Neuronal stem cell (in vitro differentiated cells): ENCODE measurements around the gene PITPNM3.

Source experiments
- DNase-seq: peaks from one replicate; pipeline ENCODE4 v3.0.0-alpha.2; 2013; ENCODE audit warnings: low spot score
- H2AFZ ChIP-seq: one replicate; pipeline ENCODE4 v1.6.1; 2013; ENCODE audit warnings: mild to moderate bottlenecking, low read length, inconsistent platforms
- H2AK5ac ChIP-seq: 2 replicates; pipeline ENCODE4 v1.6.1; 2013; ENCODE audit warnings: low read depth, mild to moderate bottlenecking, inconsistent platforms, low read length, moderate library complexity, mixed read lengths
- H2BK120ac ChIP-seq: 2 replicates; pipeline ENCODE4 v1.6.1; 2013; ENCODE audit warnings: low read depth, mild to moderate bottlenecking, inconsistent platforms, low read length, moderate library complexity, mixed read lengths
- H2BK12ac ChIP-seq: one replicate; pipeline ENCODE4 v1.6.1; 2013; ENCODE audit warnings: low read length, inconsistent platforms
- H2BK15ac ChIP-seq: 2 replicates; pipeline ENCODE4 v1.6.1; 2013; ENCODE audit warnings: mild to moderate bottlenecking, low read length, inconsistent platforms, mixed read lengths
- H2BK5ac ChIP-seq: one replicate; pipeline ENCODE4 v1.6.1; 2013; ENCODE audit warnings: inconsistent platforms, mild to moderate bottlenecking, low read length, moderate library complexity
- H3K14ac ChIP-seq: one replicate; pipeline ENCODE4 v1.6.1; 2013; ENCODE audit warnings: low read length, inconsistent platforms
- H3K18ac ChIP-seq: 2 replicates; pipeline ENCODE4 v1.6.1; 2013; ENCODE audit warnings: low read length, inconsistent platforms
- H3K23ac ChIP-seq: 2 replicates; pipeline ENCODE4 v1.6.1; 2013; ENCODE audit warnings: low read depth, mild to moderate bottlenecking, mixed read lengths, low read length, inconsistent platforms; ENCODE audit not compliant: poor library complexity
- H3K27ac ChIP-seq: replicated peaks from 3 replicates; pipeline ENCODE4 v1.5.1; 2013; ENCODE audit warnings: low read length, inconsistent platforms
- H3K27me3 ChIP-seq, 3 experiments: 2 replicates each; pipeline ENCODE4 v1.6.1; 2013; ENCODE audit warnings: low read length in 3 of 3, mild to moderate bottlenecking in 2 of 3, inconsistent platforms in 1 of 3, low read depth in 1 of 3, mixed read lengths in 1 of 3, moderate library complexity in 1 of 3; ENCODE audit not compliant: control insufficient read depth in 3 of 3, insufficient read depth in 3 of 3
- H3K36me3 ChIP-seq, 2 donors: replicated peaks in 1 of 2; 2 replicates each; pipeline ENCODE4 v1.6.1; 2013; ENCODE audit warnings: low read length in 2 of 2; ENCODE audit not compliant: control insufficient read depth in 2 of 2, insufficient read depth in 2 of 2
- H3K4ac ChIP-seq: 2 replicates; pipeline ENCODE4 v1.6.1; 2013; ENCODE audit warnings: inconsistent platforms, mild to moderate bottlenecking, low read length, moderate library complexity
- H3K4me1 ChIP-seq, 2 donors: 1 replicate in 1 of 2; 2 replicates in 1 of 2; pipeline ENCODE4 v1.6.1; 2013; ENCODE audit warnings: low read length in 2 of 2, low read depth in 1 of 2; ENCODE audit not compliant: control insufficient read depth in 2 of 2, insufficient read depth in 1 of 2
- H3K4me2 ChIP-seq: one replicate; pipeline ENCODE4 v1.6.1; 2013; ENCODE audit warnings: mild to moderate bottlenecking, low read length, inconsistent platforms; ENCODE audit not compliant: insufficient read depth, poor library complexity, severe bottlenecking
- H3K4me3 ChIP-seq, 2 donors: 2 replicates each; pipeline ENCODE4 v1.5.1; 2013; ENCODE audit warnings: low read length in 2 of 2, mild to moderate bottlenecking in 2 of 2, inconsistent platforms in 1 of 2, moderate library complexity in 1 of 2
- H3K79me1 ChIP-seq: one replicate; pipeline ENCODE4 v1.6.1; 2013; ENCODE audit warnings: low read depth, mild to moderate bottlenecking, inconsistent platforms, low read length, moderate library complexity
- H3K9ac ChIP-seq: one replicate; pipeline ENCODE4 v1.6.1; 2013; ENCODE audit warnings: mild to moderate bottlenecking, low read depth, low read length, inconsistent platforms; ENCODE audit not compliant: poor library complexity
- H3K9me3 ChIP-seq, 2 donors: replicated peaks in 1 of 2; 2 replicates each; pipeline versions ENCODE3 to v1.6.1; 2013; ENCODE audit warnings: low read length in 2 of 2, mild to moderate bottlenecking in 2 of 2, inconsistent platforms in 1 of 2, low read depth in 1 of 2, mixed read lengths in 1 of 2, moderate library complexity in 1 of 2; ENCODE audit not compliant: control insufficient read depth in 2 of 2, insufficient read depth in 1 of 2
- H4K8ac ChIP-seq: one replicate; pipeline ENCODE4 v1.6.1; 2013; ENCODE audit warnings: low read depth, mild to moderate bottlenecking, inconsistent platforms, low read length, moderate library complexity
- H4K91ac ChIP-seq: one replicate; pipeline ENCODE4 v1.6.1; 2013; ENCODE audit warnings: low read length, low read depth, mild to moderate bottlenecking, inconsistent platforms; ENCODE audit not compliant: poor library complexity
- WGBS, 2 donors: extraction: QIAGEN DNeasy Blood & Tissue Kit; methylation state at CpG; one replicate each; pipeline ENCODE4 v1.1.7; 2013; ENCODE audit warnings: missing lambda C conversion rate in 2 of 2, mixed read lengths in 1 of 2; ENCODE audit not compliant: insufficient read length in 2 of 2, insufficient replicate concordance in 1 of 2; ENCODE audit errors: extremely low coverage in 2 of 2; 5-methylcytosine and 5-hydroxymethylcytosine counted together

PITPNM3 gene

GRCh38 chr17:6551356-6551755 lies 5.0 kb downstream of the PITPNM3 start:
- WGBS, 2 donors: no CpG with 5 or more reads among the region's 5 CpGs

GRCh38 chr17:6549384-6550036 lies 6.8 kb downstream of the PITPNM3 start:
- Histone ChIP-seq H2BK15ac (no peak overlapping the region), H2BK120ac (no peak overlapping the region), H3K9ac (no peak overlapping the region), H3K14ac (peak overlapping the region; percentile 6), H4K91ac (no peak overlapping the region), H4K8ac (no peak overlapping the region), H3K27me3 (peaks cover 0 to 9% (median 3%) of the 10 kb centered on the region in 3 experiments), H3K4me1 (peaks cover 0 to 11% of the 10 kb centered on the region in 2 donors), H3K36me3 (no peaks in the 10 kb centered on the region), H3K4ac (no peak overlapping the region), H2AK5ac (peak overlapping the region; percentile 11), H3K27ac (no peak overlapping the region), H3K79me1 (no peaks in the 10 kb centered on the region), H3K4me2 (no peak overlapping the region), H3K18ac (no peak overlapping the region), H3K4me3 (no peak overlapping the region), H2AFZ (no peak overlapping the region), H3K23ac (no peak overlapping the region), H2BK12ac (no peak overlapping the region), H2BK5ac (no peak overlapping the region), H3K9me3 (no peaks in the 10 kb centered on the region)
- no CpG with 5 or more reads among the region's 9 CpGs for WGBS, 2 donors
- no peak for DNase-seq

More at GRCh38 chr17:6551356-6551755, 5.0 kb downstream of the PITPNM3 start:
- H2BK15ac ChIP-seq: no peak overlapping the region
- no peaks in the 10 kb centered on the region for H3K79me1 ChIP-seq
- no peak overlapping the region for H3K4ac ChIP-seq
- no peak overlapping the region for H2AK5ac ChIP-seq
- no peak overlapping the region for H3K18ac ChIP-seq
- no peak overlapping the region for H3K4me2 ChIP-seq
- no peak overlapping the region for H3K9ac ChIP-seq
- H3K4me1 ChIP-seq: peaks cover 9 to 15% of the 10 kb centered on the region in 2 donors
- no peaks in the 10 kb centered on the region for H3K9me3 ChIP-seq
- no peak overlapping the region for H2BK12ac ChIP-seq
- H3K27ac ChIP-seq: no peak overlapping the region
- no peaks in the 10 kb centered on the region for H3K36me3 ChIP-seq
- H3K14ac ChIP-seq: no peak overlapping the region
- H4K8ac ChIP-seq: no peak overlapping the region
- H3K23ac ChIP-seq: no peak overlapping the region
- H2BK5ac ChIP-seq: no peak overlapping the region
- no peak overlapping the region for H4K91ac ChIP-seq
- no peak for DNase-seq
- H3K27me3 ChIP-seq: peaks cover 6 to 24% (median 19%) of the 10 kb centered on the region in 3 experiments
- no peak overlapping the region for H2BK120ac ChIP-seq
- H3K4me3 ChIP-seq: no peak overlapping the region
- H2AFZ ChIP-seq: no peak overlapping the region

GRCh38 chr17:6548578-6549330 lies 7.6 kb downstream of the PITPNM3 start:
- H2BK5ac ChIP-seq: no peak overlapping the region
- H3K79me1 ChIP-seq: no peaks in the 10 kb centered on the region
- H4K91ac ChIP-seq: no peak overlapping the region
- peaks cover 0 to 1% (median 0%) of the 10 kb centered on the region in 3 experiments for H3K27me3 ChIP-seq
- H2BK15ac ChIP-seq: no peak overlapping the region
- H3K4me1 ChIP-seq: peaks cover 0 to 11% of the 10 kb centered on the region in 2 donors
- no peak overlapping the region for H3K9ac ChIP-seq
- no peak overlapping the region for H3K23ac ChIP-seq
- WGBS, 2 donors: no CpG with 5 or more reads among the region's 11 CpGs
- H2BK12ac ChIP-seq: no peak overlapping the region
- H3K4me3 ChIP-seq: no peak overlapping the region
- peak overlapping the region; percentile 11 for H2AK5ac ChIP-seq
- no peak overlapping the region for H4K8ac ChIP-seq
- H3K4ac ChIP-seq: no peak overlapping the region
- no peak for DNase-seq
- H3K14ac ChIP-seq: peak overlapping the region; percentile 6
- no peak overlapping the region for H3K4me2 ChIP-seq
- H3K27ac ChIP-seq: no peak overlapping the region
- no peak overlapping the region for H2AFZ ChIP-seq
- H3K36me3 ChIP-seq: no peaks in the 10 kb centered on the region
- no peaks in the 10 kb centered on the region for H3K9me3 ChIP-seq
- H3K18ac ChIP-seq: no peak overlapping the region
- no peak overlapping the region for H2BK120ac ChIP-seq

GRCh38 chr17:6548034-6548433 lies 8.3 kb downstream of the PITPNM3 start:
- Histone ChIP-seq H2BK5ac (no peak overlapping the region), H2AFZ (no peak overlapping the region), H3K27ac (no peak overlapping the region), H3K9me3 (no peaks in the 10 kb centered on the region), H3K4me2 (no peak overlapping the region), H3K36me3 (no peaks in the 10 kb centered on the region), H2BK120ac (no peak overlapping the region), H3K27me3 (no peaks in the 10 kb centered on the region), H2BK12ac (no peak overlapping the region), H3K4me3 (no peak overlapping the region), H3K9ac (no peak overlapping the region), H4K91ac (no peak overlapping the region), H3K14ac (no peak overlapping the region), H4K8ac (no peak overlapping the region), H2BK15ac (no peak overlapping the region), H3K18ac (no peak overlapping the region), H2AK5ac (no peak overlapping the region), H3K4ac (no peak overlapping the region), H3K23ac (no peak overlapping the region), H3K79me1 (no peaks in the 10 kb centered on the region), H3K4me1 (peaks cover 0 to 11% of the 10 kb centered on the region in 2 donors)
- DNase-seq: no peak
- no CpG with 5 or more reads among the region's 5 CpGs for WGBS, 2 donors
